ENCODE results near the gene IGF2BP2.
A peak's percentile ranks its signal among the peaks of the same experiment; 100 is the strongest.
"Not testable (repeated sequence)": the region's sequence is repeated elsewhere in the genome, so short reads cannot be mapped to it uniquely, and the experiment has no call there.

IGF2BP2 gene

DNA sequence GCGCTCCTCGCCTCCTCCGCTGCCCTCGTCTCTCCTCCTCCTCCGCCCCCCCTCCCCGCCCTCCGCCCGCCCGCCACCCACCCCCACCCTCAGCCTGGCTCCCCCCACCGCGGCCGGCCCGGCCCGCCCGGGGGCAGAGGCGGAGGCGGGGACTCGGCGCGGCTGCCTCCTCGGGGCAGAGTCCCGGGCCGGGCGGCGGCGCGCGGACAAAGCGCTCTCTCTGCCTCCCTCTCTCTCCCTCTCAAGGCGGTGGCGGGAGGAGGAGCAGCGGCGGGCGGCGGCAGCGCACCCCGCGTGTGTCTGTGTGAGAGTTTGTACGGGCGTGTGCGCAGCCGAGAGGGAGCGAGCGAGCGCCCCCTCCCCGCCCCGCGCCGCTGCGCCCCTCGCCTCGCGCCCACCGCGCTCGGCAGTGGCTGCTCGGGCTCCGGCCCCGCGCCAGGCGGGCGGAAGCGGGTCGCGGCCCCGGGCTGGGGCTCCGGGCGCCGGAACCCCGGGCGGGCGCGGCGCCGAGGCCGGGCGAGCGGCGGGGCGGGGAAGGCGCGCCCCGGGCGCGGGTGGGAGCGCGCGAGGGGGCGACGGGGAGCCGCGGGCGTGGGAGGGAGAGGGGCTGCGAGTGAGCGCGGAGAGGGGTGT, at the start of gene IGF2BP2:
Gene IGF2BP2, minus strand, starts transcription at position 37 of the 633 bp plus-strand sequence. CDS start 82 bp downstream, outside the sequence.
- DNase-seq: peak; percentile 50 to 63

DNA sequence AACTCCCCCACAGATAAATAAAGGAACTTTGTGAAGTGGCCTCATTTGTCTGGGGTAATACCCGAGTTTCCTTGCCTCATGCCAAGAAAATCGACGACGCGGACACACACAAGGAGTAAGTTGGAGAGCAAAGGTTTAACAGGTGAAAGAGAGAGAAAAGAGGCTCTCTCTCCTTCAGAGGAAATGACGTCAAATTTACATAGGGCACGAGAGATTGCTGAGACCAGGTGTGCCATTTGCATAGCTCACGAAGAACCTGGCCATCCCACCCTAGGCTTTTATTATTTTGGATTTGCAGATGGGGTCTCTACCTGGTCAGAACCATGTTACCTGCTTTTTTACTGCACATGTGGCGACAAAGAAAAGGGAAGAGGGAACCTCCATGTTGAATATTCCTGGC, 49.3 kb upstream of the IGF2BP2 start:
- no peak for DNase-seq

DNA sequence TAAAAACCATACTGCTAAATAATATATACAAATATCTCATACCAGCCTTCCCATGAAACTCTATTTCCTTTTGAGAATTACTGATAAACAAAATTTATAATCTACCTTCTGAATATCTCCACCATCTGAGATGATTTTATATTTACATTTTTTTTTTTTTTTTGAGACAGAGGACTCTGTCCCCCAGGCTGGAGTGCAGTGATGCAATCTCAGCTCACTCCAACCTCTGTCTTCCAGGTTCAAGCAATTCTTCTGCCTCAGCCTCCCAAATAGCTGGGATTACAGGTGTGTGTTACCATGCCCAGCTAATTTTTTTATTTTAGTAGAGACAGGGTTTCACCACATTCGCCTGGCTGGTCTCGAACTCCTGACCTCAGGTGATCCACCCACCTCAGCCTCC, 42.8 kb upstream of the IGF2BP2 start:
- no peak for DNase-seq

DNA sequence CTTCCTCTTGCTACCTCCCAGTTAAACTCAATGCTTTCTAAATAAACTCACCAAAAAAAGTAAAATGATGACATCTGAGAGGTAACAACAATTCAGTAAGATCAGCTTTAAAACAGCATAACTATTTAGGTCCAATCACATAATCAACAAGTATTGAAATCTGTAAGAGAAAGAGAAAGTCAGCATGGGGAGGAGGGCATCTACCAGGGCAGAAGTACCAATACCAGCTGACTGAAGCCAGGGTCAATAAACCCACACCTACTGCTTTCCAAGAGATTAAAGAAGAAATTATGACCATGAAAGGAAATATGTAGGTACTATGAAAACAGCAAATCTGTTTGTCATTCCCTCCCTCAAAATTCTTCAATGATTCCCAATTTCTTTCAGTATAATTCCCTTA, 42.2 kb upstream of the IGF2BP2 start:
- no peak for DNase-seq

DNA sequence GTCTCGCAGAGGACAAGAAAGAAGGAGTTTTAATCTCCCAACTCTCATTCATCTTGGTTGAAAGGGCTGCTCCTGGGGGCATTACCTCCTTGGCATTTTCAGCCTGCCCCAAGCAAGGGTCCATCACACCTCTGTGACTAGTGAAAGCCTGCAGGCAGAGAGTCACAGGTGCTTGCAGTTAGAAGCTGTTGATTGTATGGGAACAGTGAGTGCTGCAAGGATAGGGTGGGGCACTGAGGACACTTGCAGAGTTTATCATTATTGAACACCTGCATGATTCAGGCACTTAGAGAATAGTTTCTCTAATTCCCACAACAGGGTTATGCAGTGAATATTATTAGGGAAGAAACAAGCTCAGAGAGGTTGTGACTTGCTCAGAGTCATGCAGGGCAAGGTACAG, 41.7 kb upstream of the IGF2BP2 start:
- no peak for DNase-seq

DNA sequence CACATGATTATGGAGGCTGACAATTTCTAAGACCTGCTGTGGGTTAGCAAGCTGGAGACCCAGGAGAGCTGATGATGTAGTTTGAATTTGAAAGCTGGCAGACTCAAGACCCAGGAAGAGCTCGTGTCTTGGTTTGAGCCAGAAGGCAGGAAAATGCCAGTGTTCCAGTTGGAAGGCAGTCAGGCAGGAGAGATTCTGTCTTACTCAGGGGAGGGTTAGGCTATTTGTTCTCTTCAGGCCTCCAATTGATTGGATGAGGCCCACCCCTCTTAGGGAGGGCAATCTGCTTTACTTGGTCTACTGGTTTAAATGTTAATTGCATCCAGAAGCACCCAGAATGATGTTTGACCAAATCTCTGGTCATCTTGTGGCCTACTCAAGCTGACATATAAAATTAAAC, 40.4 kb upstream of the IGF2BP2 start:
- no peak for DNase-seq

DNA sequence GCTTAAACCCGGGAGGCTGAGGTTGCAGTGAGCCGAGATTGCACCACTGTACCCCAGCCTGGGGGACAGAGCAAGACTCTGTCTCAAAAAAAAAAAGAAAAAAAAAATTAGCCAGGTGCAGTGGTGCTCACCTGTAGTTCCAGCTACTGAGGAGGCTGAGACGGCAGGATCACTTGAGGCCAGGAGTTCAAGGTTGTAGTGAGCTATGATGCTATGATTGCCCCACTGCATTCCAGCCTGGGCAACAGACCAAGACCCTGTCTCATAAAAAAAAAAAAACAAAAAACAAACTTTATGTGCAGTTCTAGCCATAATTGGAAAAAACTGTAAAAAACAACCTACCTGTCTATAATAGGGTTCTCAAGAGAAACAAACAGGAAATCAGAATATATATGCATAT, 39.9 kb upstream of the IGF2BP2 start:
- no peak for DNase-seq

DNA sequence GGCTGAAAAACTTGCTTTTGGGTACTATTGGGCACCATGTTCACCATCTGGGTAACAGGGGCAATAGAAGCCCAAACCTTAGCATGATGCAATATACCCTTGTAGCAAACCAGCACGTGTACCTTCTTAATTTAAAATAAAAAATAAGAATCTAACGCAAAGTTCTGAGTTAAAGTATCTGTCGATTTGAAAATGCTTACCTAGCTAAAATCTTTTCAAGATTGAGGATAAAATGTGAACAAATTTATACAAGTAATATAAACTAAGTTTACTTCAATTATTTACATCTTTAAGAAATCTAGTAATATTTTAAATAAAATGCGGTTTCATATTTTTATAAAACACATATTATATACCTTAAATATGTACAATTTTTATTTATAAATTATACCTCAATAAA, 38.1 kb upstream of the IGF2BP2 start:
- no peak for DNase-seq

DNA sequence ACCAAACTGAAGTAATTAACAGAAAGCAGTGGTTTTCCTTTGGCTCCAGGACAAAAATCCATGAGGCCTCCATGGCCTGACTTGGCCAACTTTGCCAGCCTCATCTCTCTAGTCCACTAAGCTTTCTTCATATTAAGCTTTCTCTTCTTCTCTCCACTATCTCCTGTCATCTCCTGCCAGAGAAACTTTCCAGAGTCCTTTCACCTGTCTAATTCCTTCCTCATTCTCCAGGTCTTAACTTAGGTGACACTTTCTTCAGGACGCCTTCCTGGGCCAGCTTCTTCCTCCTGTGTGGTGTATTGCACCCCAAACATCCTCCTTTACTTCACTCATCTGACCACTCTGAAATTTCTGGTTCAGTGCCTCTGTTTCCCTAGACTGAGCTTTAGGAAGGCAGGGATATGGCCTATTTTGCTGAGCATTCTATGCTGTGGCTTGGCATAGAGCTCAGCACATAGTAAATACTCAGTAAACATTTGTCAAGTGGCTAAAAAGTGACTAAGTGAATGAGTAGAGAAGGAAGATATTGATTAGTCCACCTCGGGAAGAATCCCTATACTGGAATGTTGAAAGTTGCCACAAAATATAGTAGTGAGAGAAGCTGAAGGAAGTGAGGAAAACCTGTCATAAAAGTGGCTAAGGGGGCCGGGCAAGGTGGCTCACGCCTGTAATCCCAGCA, 34.6 kb upstream of the IGF2BP2 start:
- DNase-seq: no peak

DNA sequence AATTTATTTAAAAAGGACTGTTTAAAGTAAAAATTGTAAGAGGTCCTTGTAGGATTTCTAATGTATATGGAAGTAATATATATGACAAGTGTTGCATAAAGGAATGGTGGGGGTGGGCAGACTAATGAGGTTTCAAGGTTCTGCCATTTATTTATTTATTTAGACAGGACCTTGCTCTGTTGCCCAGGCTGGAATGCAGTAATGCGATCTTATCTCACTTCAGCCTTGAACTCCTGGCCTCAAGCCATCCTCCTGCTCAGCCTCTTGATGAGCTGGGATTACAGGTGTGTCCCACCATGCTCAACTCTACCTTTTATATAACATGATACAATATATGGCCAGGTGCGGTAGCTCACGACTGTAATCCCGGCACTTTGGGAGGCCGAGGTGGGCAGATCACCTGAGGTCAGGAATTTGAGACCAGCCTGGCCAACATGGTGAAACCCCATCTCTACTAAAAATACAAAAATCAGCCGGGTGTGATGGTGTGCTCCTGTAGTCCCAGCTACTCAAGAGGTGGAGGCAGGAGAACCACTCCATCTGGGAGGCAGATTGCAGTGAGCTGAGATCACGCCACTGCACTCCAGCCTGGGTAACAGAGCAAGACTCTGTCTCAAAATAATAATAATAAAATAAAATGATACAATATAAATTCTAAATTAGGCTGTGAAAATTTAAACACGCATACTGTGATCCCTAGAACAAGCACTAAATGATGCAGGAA, 33.8 kb upstream of the IGF2BP2 start:
- DNase-seq: no peak

DNA sequence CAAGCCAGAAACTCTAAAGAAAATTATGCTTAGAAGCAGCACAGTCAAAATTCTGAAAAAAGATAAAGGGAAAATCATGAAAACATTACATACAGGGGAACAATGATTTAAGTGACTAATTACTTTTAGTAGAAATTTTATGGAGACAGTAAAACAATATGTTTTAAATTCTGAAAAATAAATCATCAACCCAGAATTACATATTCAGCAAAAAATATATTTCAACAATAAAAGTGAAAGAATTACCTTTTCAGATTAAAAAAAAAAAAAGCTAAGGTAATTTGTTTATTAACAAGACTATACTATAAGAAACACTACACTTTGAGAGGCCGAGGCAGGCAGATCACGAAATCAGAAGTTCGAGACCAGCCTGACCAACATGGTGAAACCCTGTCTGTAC, 32.4 kb upstream of the IGF2BP2 start:
- DNase-seq: no peak

DNA sequence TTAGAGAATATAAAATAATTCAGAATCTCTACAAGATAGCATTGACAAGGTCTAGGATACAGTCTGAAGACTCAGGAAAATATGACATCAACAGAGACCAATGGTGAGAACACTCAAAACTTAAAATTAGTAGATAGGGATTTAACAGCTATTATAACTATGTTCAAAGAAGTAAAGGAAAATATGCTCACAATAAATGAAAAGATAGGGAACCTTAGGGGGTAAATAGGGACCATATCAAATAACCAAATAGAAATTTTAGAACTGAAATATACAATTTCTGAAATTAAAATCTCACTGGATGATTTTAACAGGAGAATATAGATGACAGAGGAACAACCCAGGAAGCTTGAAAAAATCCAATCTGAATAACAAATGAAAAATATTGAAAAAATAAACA, 31.8 kb upstream of the IGF2BP2 start:
- DNase-seq: no peak

DNA sequence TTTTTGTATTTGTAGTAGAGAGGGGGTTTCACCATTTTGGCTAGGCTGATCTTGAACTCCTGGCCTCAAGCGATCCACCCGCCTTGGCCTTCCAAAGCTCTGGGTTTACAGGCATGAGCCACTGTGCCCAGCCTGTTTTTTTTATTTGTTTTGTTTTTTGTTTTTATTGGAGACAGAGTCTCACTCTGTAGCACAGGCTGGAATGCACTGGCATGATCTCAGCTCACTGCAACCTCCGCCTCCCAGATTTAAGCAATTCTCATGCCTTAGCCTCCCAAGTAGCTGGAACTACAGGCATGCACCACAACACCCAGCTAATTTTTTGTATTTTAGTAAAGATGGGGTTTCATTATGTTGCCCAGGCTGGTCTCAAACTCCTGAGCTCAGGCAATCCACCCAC, 28.9 kb upstream of the IGF2BP2 start:
- DNase-seq: not testable (repeated sequence)

DNA sequence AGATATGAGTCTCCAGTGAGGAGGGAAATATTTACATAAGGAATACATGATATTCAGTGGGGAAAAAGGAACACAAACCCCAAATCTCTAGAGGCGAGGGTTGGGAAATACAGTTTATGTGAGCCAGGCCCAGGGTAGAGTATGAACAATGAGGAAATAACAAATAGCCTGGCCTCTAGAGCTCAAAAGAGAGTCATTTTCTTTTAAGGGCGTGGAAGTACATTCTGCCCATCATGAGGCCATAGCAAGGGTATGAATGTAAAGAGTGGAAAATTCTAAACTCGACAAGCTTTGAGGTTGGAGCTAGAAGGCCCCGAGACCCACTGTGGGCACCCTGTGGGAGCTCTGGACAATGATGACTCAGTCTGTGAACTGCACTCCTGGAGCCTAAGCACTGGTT, 27.8 kb upstream of the IGF2BP2 start:
- no peak for DNase-seq

DNA sequence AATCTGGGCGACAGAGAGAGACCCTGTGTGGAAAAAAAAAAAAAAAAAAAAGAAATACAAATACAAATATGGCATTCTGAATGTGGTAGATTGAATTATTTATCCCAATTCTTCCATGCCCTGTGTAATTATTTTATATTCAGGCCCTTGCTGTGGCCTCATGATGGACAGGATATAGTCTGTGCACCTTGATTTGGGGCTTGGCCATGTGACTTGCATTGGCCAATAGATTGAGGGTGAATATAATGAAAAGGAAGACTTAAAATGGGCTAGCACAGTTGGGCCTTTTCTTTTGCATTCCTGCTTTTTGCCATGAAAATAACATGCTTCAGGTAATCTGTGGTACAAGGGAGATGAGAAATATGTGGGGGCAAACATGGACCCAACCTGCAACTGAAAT, 27.1 kb upstream of the IGF2BP2 start:
- DNase-seq: no peak

DNA sequence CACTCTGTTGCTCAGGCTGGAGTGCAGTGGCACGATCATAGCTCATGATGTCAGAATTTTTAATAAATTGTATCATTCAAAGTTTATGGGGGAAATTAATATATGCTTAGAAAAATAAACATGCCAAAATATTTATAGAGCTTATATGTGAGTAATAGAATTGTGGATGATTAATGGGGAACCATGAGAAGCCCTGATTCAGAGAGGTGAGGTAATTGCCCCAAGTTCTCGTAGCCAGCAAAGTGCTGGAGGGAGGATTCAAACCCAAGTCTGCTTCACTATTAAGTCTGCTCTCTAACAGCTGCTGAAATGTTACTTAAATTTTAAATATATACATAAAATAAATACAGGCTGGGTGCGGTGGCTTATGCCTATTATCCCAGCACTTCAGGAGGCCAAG, 26.2 kb upstream of the IGF2BP2 start:
- no peak for DNase-seq

DNA sequence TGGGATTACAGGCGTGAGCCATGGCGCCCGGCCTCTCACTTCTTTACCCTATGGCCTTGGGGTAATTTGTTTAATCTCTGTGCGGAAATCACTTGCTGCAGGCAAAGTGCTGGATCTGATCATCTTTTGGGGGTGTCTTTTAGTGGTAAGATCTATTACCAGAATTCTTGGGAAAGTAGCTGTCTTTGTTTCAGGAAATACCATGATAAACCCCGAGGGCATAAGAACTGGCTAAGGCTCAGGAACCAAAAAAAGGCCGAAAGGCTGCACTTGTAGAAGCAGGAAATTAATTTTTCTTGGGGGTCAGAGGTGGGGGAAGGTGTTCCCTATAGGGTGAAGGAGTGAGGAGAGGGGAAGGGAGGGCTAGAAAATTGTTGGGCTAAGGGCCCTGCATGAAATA, 22.7 kb upstream of the IGF2BP2 start:
- DNase-seq: no peak

DNA sequence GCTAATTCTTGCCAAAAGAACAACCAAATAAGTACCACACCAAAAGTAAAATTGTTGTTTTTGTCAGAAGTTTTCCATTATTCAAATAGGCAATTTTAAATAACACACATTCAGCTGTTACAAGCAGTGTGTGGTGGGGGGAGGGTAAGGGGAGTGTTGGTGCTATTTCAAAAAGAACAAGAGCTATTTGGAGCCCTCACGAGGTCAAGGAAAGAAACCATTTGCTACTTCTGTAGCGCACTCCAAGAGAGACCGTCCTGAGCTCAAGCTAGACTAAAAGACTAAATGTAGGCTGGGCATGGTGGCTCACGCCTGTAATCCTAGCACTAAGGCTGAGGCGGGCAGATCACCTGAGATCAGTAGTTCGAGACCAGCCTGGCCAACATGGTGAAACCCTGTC, 21.2 kb upstream of the IGF2BP2 start:
- DNase-seq: no peak

DNA sequence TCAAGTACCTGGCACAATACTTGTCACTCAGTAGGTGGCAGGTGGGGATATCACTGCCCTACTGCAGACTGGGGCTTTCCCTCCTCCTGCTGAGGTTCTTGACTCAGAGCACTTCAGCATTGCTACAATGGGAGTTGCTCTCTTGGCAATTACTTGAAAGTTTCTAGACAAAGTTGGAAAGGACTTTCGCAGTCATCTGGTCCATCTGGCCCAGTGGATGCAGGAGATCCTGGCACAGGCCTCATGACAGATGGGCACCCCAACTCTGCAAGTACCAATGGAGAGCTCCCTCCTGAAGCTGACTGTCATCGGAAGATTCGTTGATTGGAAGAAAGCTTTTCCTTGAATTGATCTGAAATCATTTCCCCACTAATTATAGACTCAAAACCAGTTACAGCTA, 19.2 kb upstream of the IGF2BP2 start:
- no peak for DNase-seq

DNA sequence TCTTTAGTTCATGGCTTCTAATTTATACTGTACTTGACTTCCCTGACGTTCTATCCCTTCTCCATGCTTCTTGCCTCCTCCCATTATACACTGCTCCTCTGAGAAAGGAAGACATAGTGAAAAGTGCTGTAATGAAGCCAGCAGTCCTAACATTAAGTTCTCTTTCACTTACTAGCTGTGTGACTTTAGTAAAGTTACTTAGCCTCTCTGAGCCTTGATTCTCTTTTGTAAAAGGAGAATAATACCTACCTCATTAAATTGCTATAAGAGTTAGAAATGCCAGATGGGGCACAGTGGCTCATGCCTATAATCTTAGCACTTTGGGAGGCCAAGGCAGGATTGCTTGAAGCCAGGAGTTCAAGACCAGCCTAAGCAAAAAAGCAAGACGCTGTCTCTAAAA, 18.8 kb upstream of the IGF2BP2 start:
- no peak for DNase-seq

DNA sequence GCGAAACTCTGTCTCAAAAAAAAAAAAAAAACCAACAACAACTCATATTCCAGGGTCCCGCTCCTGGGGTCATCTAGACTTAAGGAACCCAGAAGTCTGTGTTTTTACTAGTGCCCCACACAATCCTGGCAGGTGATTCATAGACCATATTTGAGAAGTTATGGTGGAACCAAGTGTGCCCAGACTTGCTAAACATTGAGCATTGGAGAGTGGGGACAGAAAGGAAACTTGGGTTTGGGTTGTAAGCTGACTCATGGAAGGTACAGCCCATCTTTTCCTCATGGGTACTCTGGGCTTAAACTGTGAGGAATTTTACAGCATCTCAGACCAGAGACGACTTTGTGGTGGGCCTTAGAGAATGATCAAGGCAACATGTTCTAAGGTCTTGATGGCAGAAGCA, 18.3 kb upstream of the IGF2BP2 start:
- DNase-seq: no peak

DNA sequence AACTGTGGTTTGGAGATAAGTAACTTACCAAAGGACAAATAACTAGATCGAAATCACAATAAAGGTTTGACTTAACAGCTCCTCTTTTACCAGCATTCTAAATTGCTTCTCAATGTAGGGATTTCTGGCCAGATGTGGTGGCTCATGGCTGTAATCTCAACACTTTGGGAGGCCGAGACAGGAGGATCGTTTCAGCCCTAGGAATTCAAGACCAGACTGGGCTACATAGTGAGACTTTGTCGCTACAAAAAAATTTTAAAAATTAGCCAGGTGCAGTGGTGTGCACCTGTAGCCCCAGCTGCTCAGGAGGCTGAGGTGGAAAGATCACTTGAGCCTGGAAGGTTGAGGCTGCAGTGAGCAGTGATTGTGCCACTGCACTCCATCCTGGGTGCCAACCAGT, 17.4 kb upstream of the IGF2BP2 start:
- DNase-seq: no peak

DNA sequence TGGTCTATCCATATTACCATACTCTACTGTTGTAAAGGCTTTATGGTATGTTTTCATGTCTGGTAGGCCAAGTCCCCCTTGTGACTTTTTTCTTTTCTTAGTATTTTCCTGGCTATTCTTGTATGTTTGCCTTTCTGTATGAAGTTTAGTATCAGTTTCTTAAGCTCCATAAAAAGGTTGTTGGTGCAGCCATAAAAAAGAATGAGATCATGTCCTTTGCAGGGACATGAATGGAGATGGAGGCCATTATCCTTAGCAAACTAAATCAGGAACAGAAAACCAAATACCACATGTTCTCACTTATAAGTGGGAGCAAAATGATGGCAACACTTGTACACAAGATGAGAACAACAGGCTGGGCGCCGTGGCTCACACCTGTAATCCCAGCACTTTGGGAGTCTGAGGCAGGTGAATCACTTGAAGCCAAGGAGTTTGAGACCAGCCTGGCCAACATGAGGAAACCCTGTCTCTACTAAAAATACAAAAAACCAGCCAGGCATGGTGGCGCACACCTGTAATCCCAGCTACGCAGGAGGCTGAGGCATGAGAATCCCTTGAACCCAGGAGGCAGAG, 13.7 kb upstream of the IGF2BP2 start:
- not testable (repeated sequence) for DNase-seq

DNA sequence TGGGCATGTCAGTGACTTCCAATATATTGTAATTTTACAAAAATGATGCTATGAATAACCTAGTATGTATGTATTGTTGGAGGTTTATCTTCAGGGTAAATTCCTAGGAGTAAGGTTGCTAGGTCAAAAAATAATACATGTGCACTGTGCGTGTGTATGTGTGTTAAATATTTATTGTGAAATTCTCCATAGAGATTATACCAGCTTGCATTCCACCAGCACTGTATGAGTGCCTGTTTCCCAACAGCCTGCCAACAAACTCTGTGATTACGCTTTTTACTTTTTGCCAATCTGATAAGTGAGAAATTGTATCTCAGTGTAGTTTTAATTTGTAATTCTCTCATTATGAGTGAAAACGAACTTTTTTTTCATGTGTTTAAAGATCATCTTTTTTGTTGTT, 12.6 kb upstream of the IGF2BP2 start:
- DNase-seq: no peak
